ENCODE data around the gene CT47C1.
"Not testable (repeated sequence)": the region's sequence is repeated elsewhere in the genome, so short reads cannot be mapped to it uniquely, and the experiment has no call there.

The CT47C1 gene

DNA sequence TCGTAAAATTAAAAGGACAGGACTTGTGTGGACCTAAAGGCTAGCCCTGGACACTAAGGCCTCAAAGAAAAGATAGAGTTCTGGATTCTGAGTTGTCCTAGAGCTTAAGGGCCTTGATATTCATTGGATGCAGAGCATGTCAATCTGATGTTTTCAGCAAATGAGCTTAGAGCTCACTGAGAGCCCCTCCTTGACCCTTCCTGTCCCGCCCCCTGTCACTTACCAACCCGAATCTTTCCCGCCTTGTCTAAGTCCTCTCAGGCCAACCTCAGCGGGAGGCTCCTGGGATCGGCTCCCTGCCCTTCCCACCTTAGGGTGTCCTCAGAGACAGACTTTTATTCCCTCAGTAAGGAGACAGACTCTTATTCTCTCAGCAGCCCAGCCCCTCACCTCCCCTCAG is at the start of gene CT47C1:
Gene CT47C1 (plus strand): TSS at position 250 of the 400 bp plus-strand sequence. CDS start 233 bp downstream, outside the sequence.
- TF ChIP-seq, protein P1, sequence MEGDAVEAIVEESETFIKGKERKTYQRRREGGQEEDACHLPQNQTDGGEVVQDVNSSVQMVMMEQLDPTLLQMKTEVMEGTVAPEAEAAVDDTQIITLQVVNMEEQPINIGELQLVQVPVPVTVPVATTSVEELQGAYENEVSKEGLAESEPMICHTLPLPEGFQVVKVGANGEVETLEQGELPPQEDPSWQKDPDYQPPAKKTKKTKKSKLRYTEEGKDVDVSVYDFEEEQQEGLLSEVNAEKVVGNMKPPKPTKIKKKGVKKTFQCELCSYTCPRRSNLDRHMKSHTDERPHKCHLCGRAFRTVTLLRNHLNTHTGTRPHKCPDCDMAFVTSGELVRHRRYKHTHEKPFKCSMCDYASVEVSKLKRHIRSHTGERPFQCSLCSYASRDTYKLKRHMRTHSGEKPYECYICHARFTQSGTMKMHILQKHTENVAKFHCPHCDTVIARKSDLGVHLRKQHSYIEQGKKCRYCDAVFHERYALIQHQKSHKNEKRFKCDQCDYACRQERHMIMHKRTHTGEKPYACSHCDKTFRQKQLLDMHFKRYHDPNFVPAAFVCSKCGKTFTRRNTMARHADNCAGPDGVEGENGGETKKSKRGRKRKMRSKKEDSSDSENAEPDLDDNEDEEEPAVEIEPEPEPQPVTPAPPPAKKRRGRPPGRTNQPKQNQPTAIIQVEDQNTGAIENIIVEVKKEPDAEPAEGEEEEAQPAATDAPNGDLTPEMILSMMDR (IDR thresholded peaks at IDR 0.05; ENCODE audit: control extremely low read depth, extremely low read depth, low read depth, missing control alignments) = no peak
- ChIA-PET CTCF (no interaction called here), POLR2A (no interaction called here)
- no peak for DNase-seq (ENCODE audit: extremely low spot score)

DNA sequence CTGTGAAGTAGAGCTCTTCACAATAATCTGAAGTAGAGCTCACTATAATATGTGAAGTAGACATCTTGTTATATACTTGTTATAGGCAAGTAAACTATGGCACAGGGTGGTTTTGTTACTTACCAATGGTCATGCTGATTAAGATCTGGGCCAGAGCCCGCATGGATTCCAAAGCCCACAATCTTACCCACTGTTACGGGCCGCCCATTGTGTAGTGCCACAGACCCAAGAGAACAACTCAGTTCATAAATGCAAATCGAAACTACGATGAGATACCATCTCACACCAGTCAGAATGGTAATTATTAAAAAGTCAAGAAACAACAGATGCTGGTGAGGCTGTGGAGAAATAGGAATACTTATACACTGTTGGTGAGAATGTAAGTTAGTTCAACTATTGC is 46.9 kb upstream of the CT47C1 start:
- ChIA-PET POLR2A (no interaction called here), CTCF (interaction anchor here (0.8 to 1.4 kb wide), 2 partner anchors 12 to 40 kb away, joined by 3 read pairs; no protein-coding TSS in a partner anchor)
- no peak for DNase-seq (ENCODE audit: extremely low spot score)
- TF ChIP-seq, protein P1 (IDR thresholded peaks at IDR 0.05; ENCODE audit: control extremely low read depth, extremely low read depth, low read depth, missing control alignments) = no peak

DNA sequence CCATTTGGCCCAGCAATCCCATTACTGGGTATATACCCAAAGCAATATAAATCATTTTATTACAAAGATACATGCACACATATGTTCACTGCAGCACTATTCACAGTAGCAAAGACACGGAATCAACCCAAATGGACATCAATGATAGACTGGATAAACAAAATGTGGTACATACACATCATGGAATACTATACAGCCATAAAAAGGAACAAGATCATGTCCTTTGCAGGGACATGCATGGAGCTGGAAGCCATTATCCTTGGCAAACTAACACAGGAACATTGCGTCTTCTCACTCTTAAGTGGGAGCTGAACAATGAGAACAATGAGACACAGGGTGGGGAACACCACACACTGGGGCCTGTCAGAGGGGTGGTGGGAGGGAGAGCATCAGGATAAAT is 46.4 kb upstream of the CT47C1 start:
- DNase-seq (ENCODE audit: extremely low spot score); POLR2A ChIA-PET: not testable (repeated sequence)
- CTCF ChIA-PET = interaction anchor here (1.4 kb wide), 1 partner anchor 12 kb away, joined by 3 read pairs; no protein-coding TSS in a partner anchor

DNA sequence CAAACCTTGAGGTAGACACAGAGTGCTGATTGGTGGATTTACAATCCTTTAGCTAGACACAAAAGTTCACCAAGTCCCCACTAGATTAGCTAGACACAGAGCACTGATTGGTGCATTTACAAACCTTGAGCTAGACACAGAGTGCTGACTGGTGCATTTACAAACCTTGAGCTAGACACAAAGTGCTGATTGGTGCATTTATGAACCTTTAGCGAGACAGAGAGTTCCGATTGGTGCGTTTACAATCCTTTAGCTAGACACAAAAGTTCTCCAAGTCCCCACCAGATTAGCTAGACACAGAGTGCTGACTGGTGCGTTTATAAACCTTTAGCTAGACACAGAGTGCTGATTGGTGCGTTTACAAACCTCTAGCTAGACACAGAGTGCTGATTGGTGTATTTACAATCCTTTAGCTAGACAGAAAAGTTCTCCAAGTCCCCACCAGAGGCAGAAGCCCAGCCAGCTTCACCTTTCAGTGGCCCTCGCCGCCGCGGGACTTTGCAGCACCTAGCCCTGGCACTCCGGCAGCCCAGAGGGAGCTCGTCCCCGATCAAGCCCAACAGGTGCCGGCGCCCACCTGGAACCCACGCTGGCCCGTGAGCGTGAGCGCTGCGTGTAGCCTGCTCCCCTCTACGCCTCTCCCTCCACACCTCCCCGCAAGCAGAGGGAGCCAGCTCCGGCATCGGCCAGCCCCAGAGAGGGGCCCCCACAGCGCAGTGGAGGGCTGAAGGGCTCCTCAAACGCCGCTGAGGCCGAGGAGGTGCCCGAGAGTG is 44.6 kb upstream of the CT47C1 start:
- DNase-seq (ENCODE audit: extremely low spot score); POLR2A ChIA-PET: not testable (repeated sequence)
- CTCF ChIA-PET = interaction anchor here (2.5 kb wide), 1 partner anchor 19 kb away, joined by 6 read pairs; no protein-coding TSS in a partner anchor

DNA sequence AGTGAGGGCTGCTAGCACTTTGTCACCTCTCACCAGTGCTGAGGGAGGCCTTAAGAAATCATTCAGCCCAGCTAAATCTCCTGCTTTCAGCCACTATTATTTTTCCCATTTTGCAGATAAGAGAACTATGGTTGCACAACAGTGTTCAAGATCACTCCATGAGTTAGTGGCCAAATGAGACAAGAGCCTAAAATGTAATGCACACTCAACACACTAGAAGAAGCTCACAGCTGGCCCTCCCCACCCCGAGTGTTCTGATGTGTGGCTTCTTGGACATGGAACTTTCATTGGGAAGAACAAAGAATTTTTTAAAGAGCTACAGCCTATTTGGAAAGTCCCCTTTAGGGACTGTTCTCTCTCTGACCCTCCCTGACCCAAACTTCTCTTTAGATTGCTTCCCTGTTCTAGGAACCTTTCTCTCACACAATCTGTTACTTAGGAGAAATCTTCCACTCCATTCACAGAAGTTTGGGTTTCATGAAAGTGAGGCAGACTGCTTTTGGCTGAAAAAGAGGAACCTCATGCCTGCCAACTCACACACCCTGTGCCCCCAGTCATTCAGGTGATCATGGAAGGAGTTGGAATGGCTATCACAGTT is 44.0 kb upstream of the CT47C1 start:
- DNase-seq (ENCODE audit: extremely low spot score) = no peak
- TF ChIP-seq, protein P1 (IDR thresholded peaks at IDR 0.05; ENCODE audit: control extremely low read depth, extremely low read depth, low read depth, missing control alignments) = no peak
- POLR2A ChIA-PET = no interaction called here
- CTCF ChIA-PET = interaction anchor here (2.5 kb wide), 1 partner anchor 20 kb away, joined by 6 read pairs; no protein-coding TSS in a partner anchor

DNA sequence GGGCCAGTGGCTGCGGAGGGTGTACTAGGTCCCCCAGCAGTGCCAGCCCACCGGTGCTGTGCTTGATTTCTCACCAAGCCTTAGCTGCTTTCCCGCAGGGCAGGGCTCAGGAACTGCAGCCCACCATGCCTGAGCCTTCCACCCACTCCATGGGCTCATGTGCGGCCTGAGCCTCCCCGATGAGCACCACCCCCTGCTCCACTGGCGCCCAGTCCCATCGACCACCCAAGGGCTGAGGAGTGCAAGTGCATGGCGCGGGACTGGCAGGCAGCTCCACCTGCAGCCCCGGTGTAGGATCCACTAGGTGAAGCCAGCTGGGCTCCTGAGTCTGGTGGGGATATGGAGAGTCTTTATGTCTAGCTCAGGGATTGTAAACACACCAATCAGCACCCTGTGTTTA is 43.1 kb upstream of the CT47C1 start:
- POLR2A ChIA-PET; DNase-seq (ENCODE audit: extremely low spot score): not testable (repeated sequence)
- CTCF ChIA-PET = interaction anchor here (2.5 kb wide), 1 partner anchor 20 kb away, joined by 6 read pairs; no protein-coding TSS in a partner anchor

DNA sequence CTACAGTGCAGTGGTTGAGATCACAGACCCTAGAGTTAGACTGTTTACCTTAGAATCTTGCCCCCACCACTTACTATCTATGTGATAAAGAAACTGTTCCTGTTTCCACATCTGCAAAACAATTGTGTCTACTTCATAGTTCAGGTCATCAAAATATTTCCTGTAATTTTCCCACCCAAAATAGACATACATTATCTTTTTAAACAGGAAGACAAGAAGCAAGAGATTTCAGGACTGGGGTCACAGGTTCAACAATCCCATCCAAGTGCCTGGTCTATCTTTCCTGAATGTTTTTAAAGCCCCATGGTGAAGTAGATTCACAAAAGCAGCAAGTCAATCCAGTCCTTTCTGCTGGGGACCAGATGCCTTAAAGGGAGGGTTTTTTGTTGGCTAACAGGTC is 41.8 kb upstream of the CT47C1 start:
- CTCF ChIA-PET = no interaction called here
- POLR2A ChIA-PET = no interaction called here
- DNase-seq (ENCODE audit: extremely low spot score) = no peak
- TF ChIP-seq, protein P1 (IDR thresholded peaks at IDR 0.05; ENCODE audit: control extremely low read depth, extremely low read depth, low read depth, missing control alignments) = no peak

Measured in GM10248 (cell line).